Activated CD8-positive, alpha-beta memory T cell treated with anti-CD3 and anti-CD28 coated beads, Interleukin-2, amount 50 U/mL, for 1 hour (primary cell): ENCODE data around the gene CCL14.

ENCODE experiments used
- DNase-seq: peaks from one replicate; pipeline ENCODE4 v3.0.0-alpha.2; 2020; ENCODE audit errors: extremely low read depth

Gene CCL14

DNA sequence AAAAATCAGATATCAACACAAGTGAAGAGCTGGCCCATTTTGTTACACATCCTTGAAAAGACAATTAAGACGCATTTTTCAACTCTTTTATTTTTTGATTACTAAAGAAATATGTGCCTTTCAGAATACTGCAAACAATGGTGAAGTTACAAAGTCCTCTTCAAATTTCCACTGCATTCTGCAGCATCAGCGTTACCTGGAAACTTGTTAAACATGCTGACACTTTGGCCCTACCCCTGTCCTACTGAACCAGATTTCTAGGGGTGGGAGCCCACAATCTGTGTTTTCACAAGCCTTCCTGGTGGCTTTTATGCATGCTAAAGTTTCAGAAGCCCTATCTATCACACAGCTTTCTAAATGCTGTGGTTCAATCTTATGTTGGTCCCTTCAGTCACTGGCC is 4.5 kb upstream of the CCL14 start:
- no peak for DNase-seq

DNA sequence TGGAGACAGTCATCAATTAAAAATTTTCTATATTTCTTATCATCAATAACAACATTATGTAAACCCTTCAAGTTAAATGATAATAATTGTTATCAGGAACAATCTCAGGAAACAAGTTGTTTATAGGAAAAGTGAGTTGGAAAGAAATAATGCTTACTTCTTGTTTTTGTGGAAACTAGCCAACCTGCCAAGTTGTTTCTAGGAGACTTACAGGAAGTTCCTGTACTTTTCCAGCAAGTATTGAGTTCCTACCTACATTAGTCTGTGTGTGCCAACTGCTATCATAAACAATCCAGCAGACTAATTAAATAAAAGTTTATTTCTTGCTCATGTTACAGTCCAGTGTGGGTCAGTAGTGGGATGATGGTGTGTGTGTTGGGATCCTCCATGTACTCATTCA is 1.6 kb upstream of the CCL14 start:
- DNase-seq, result no peak

DNA sequence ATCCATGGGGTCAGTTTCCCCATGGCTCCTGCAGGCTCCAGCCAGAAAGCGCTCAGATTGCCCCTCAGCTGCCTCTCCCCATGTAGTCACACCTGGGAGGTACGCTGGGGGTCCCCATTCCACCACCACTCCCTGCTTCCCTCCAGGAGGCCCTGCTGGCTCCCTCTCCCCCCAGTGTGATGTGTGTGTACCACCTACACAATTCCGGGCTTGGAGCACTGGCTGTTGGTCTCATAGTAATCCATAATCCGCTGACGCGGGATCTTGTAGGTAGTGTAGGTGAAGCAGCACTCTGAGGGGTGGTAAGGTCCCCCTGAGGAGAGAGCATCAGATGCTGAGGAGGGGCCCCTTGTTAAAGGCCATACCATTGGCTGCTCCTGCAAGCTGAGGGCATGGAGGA is 2.4 kb downstream of the CCL14 start:
- no peak for DNase-seq

DNA sequence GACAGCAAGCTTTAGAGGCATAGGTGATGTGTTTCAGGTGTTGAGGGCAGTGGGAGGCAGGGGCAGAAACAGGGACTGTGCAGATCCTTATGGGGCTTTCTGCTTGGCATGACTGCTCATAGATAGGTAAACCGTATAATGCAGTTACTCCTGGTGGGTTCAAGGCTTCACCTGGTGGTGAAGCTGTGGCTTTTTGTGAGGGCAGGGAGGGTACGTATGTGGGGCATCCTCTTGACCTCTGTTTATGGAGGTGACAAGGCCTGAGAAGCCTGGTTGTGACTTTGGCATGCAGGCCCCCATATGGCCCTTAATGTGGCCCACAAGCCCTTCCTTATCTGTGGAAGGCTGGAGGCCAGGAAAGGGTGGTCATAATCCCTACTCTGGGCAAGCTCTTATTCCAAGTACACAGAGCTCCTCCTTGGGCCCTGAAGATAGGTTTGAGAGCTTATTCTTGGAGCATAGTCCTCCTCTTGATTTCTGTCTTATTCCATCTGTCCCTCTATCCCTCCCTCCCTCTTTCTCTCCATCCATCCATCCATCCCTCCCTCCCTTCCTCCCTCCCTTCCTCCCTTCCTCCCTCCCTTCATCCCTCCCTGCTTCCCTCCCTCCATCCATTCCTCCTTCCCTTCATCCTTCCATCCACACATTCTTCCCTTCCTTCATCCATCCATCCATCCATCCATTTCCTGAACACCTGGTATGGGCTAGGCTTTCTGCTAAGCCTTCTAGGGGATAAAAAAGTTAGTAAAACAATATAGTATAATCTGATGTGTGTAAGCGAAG is 3.9 kb downstream of the CCL14 start:
- DNase-seq, result no peak

DNA sequence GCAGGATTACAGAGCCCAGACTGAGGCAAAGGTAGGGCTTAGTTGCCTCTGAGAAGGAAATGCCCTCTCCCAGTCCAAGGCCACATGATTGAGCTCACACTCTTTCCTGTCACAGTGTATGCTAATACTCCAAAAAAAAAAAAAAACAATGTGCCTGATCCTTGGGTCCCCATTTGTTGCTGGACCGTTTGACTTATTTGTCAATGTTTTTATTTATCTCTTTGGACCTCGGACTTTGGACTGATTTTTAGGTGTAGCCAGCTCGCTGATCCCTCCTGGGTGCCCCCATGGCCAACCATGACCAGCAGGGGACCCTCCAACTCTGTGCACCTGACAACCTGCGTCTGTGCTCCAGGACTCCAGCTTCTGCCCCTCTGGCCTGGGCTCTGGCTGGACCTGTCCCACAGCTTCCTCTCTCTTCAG is 4.6 kb downstream of the CCL14 start:
- no peak for DNase-seq

DNA sequence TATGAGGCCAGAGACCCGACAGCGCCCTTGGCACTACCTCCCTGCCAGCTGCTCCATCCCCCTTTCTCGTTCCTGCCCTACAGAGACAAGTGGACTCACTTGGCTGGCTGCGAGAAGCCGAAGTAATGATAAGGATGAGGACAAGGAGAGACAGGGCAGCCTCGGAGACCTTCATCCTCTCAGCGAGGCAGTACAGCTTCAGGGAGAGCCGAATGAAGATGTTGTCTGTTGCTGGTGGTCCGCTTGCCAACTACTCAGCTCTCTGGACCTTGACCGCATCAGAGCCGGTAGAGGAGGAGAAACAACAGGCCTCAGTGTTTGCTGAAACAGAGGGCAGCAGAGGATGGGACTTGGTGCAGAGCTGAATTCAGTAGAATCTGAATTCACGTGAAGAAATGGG is 5.3 kb downstream of the CCL14 start, which contains the start of gene CCL16:
TSS of gene CCL16 (minus strand) at position 252 of the 400 bp plus-strand sequence. CDS start at position 175, 77 bp downstream.
- DNase-seq, result no peak

DNA sequence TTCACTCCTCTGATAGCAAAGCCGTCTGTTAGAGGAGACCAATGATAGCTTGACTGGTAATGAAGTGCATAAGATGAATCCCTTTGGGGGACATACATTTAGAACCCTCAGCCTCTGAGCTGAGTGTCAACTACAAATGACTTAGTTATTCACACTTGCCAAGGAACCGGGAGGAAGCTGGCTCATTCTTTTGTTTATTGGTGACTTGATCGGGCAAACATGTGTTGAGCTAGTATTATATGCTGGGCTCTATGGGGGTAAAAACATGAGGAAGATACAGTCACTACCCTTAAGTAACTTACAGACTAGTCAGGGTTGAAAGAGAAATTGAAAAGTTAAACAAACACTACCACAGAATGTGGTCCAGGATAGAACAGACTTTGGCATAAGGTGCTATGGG is 8.2 kb downstream of the CCL14 start:
- no peak for DNase-seq

DNA sequence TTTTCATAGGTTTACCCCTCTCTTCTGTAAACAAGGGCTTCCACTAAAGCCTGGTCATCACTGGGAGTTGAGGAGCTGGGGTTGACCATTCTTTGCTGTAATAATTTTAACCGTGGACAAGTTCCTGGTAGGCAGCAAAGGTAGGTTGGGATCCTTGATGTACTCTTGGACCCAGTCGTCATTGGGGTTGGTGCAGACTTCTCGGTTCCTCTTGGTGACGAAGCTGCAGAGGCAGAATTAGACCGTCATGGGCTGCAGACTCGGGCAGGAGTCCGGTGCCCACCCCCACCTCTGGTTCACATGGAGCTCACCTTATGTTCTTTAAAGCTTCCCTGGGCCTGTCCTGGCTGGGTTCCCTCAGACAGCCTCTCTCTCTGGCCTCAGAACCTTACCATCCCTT is 9.0 kb downstream of the CCL14 start:
- no peak for DNase-seq

DNA sequence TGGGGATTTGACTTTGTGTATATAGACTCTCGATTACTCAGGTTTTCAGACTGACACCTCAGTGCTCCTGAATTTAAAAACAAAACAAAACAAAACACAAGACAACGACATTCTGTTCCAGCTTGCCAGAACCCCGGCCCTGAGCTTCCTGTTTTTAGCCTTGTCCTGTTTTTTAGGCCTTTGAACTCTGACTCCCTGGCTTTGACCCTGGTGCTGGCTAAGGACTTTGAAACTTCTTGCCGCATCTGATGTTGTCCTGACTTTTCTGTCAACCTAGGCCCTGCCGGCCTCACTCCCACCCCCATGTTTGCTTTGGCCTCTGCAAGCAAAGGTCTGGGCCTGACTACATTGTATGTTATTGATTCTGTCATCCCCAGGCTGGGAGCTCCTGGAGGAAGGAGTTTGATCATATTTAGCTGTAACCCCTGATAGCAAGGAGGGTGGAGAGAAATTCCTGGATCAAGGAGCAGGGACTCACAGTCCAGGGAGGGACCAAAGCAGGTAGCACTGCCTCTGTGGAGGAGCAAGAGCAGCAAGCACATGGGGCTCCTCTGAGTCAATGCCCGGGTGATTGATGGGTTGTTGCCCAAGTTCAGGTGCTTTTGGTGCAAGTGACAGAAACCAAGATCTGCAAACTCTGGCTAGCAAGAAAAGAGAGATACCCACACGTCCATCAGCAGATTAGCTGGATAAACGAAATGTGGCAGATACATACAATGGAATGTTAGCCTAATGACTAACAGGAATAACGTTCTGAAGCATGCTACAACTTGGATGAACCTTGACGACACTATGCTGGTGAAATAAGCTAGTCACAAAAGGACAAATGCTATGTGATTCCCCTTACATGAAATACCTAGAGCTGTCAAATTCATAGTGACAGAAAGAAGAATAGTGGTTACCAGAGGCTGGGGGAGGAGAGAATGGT is 12.9 kb downstream of the CCL14 start:
- DNase-seq, result no peak

DNA sequence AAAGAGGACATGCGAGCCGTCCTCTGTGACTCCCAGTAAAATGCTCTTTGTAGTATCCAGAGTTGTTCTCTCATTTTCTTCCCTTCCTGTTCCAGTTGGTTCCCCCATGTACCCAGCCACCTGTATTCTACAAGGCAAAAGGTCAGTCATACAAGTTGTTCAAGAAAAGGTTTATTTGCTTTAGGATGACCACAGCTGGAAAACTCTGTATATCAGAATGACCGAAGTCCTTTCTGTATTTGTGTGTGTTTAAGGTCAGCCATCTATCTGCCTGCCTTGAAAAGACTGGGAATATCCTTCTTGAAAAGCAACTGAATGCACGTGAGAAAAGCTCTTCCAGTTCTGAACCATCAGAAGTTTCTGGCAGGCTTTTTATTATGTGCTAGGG is 13.6 kb downstream of the CCL14 start:
- no peak for DNase-seq

DNA sequence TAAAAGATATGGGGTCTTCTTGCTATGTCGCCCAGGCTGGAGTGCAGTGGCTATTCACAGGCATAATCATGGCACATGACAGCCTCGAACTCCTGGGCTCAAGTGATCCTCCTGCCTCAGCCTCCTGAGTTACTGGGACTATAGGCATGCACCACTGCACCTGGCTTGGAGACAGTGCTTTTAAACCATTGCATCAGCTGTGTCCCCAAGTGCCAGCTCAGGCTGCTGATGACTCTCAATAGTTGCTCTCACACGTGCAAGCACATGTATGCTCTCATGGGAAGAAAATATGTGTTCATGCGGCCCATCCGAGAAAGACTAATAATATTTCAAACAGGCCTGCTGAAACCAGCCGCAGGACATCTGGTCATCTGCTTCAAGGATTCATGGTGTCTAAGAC is 14.0 kb downstream of the CCL14 start:
- DNase-seq, result no peak

DNA sequence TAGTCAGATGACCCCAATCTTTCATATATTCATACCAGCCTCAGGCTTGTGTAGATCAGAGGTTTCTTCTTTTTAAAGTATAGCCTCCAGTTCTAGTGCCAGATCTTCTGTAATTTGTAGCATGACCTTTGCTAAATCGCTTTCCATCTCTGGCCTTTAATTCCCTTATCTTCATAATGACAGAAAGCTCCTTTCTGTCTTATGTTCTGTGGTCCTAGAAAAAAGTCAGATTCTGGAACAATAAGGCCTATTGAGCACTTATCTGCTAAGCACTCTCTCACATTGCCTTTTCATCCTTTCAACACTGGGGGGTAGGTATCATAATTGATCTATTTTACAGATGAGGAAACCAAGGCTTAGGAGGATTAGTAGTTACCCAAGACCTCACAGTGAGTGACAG is 14.5 kb downstream of the CCL14 start:
- no peak for DNase-seq

DNA sequence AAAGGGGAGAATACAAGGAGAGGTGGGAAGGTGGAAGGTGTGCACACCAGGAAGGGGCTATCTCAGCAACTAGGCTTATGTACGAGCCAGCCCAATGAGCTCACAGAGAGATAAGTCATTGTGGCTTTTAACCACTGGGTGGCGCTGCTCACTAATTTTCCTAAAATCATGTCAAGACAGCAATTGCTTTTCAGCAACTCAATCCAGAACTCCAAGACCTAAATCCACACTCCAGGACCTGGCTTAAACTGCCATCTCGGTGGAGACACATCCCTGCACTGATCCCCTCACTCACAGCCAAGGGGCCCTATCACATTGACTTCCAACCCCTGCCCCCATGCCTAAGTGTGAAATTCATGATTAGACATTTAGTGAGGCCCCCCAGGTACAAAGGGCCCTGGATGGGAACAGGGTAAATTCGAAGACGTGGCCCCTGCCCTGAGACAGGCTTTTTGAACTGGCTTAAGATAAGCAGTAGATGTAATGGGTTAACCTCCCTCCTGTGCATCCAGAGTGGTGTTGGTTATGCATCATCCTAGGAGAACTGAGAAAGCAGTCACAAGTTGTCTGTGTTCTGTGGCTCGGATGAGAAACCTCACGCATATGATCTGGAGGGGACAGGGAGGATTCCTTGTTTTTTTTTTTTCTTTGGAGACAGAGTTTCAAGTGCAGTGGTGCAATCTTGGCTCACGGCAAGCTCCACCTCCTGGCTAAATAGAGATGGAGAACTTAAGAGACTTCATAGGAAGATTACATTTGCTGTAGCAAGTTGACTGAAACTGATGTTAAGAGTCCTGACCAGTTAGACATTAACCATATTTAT is 16.8 kb downstream of the CCL14 start:
- DNase-seq, result peak; percentile 25

DNA sequence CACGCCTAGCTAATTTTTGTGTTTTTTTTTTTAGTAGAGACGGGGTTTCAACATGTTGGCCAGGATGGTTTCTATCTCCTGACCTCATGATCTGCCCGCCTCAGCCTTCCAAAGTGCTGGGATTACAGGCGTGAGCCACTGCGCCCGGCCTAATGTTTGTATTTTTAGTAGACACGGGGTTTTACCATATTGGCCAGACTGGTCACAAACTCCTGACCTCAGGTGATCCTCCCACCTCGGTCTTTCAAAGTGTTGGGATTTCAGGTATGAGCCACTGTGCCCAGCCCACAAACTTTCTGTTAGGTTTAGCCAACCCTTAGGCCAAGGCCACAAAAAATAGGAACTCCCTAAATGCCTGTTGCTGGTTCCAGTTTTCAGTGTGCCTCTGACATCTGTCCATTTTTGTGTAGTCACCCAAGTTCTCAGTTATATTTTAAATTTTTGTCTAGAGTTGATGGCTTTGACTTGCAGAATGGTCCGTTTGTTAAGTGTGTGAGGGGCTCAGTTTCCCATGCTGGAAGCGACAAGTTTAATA is 17.9 kb downstream of the CCL14 start:
- no peak for DNase-seq

DNA sequence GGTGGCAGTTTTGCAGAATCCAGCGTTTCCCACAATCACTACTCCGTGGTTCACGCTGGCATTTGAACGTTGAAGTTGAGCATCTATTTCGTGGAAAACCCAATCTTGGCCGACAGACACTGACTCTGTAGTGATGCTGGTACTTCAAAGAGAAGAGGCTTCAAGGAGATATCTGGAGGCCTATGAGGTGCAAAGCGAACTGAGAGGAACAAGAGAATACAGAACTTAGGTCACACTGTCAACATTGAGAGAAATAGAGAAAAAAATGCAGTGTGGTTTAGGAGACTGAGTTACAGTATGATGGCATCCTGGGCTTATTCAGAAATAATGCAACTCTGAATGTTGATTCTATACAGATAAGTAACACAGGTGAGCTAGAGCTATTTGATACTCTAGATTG is 21.3 kb downstream of the CCL14 start:
- no peak for DNase-seq

DNA sequence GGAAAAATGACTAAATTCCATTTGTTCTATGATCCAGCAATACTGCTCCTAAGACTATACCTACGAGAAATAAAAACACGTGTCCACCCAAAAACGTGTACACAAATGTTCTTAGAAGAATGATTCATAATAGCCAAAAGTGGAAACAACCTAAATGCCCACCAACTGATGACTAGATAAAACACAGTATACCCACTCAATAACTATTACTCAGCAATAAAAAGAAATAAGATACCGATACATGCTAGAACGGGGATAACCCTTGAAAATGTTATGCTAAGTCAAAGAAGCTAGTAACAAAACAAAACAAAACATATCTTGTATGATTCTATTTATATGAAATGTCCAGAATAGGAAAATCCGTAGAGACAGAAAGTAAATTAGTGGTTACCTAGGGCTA is 22.9 kb downstream of the CCL14 start:
- DNase-seq, result no peak

DNA sequence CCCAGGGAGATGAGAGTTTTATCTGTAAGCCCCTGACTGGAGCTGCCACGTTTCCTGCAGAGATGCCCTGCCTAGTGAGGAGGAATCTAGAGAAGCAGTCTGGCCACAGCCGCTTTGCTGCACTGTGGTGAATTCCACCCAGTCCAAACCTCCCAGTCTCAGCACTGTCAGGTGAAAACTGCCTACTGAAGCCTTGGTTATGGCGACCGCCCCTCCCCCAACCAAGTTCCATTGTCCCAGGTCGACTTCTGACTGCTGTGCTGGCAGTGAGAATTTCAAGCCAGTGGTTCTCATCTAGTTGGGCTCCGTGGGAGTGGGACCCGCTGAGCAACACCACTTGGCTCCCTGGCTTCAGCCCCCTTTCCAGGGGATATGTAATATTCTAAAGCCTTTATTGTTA is 32.8 kb downstream of the CCL14 start:
- DNase-seq, result no peak

DNA sequence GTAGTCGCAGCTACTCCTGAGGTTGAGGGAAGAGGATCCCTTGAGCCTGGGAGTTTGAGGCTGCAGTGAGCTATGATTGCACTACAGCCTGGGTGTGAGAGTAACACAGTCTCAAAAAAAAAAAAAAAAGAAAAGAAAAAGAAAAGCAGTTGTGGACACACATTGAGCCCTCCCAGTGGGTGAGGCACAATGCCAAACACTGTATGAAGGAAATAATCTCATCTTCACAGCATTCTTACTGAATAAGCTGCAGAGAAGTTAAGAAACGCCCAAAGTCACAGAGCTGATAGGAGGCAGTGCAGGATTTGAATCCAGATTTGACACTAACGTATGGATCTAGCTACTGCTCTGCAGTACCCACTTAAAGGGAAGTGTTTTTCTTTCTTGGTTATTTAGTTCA is 37.1 kb downstream of the CCL14 start:
- no peak for DNase-seq

DNA sequence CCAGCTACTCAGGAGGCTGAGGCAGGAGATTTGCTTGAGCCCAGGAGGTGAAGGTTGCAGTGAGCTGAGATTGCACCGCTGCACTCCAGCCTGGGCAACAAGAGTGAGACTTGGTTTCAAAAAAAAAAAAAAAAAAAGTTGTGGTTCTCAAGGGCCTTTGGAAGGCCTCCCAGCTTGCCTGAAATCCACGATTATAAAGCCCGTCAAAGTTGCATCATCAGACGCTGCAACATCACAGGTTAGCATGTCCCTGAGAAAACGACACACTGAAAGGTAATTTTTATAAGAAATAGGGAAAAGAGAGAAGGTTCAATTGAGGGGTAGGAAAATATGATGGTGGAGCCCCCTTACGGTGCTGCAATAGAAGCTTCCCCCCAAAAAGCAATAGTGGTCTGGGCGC is 38.4 kb downstream of the CCL14 start:
- no peak for DNase-seq

DNA sequence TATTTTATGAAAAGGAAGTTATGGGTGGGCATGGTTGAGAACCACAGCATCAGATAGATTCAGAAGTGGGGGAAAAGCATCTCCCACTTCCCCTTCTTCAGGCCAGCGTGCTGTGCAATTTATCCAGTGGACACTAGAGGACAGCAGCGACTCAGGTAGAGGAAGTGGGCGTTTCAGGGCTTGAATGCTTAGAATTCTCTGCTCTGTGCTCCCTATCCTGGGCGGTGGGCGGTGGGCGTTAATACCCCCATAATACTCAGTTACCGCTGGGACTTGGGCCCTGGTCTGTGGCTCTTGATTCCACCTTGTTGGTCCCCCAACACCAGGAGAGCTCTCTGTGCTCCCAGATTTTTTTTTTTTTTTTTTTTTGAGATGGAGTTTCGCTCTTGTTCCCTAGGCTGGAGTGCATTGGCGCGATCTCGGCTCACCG is 39.4 kb downstream of the CCL14 start:
- DNase-seq, result no peak

DNA sequence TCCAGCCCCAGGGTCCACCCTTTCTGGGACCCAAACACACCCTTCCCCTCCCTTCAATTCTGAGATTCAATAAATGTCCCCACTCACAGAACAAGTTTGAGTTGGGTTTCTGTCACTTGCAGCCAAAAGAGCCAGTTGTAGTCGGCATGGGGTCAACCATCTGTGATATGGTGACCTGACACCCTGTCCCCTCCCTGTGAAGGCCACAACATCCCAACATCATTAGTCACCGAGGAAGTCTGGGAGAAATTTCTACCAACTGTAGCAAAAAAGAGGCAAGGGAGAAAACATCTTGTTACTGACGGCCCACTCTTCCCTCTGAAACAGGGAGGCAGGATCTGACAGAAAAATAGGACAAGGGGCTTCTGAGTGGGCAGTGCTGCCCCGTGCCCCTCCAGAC is 42.4 kb downstream of the CCL14 start:
- DNase-seq, result no peak

DNA sequence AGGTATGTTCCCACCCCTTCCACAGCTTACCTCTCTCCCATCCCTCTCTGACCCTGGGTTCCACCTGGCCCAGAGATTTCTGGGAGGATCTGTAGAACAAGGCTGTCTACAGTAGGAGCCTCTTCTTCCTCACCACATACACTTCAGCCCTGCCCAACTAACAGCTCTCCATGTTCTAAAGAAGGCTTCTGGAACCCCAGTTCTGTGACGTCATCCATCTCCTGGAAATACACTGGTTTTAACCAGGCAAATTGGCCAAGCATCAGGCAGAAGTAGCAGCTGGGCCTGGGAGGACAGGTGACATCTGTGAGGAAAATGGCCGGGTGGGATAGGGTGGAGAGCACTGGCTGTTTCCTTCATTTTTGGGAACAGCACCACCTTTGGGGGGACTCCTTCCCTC is 43.0 kb downstream of the CCL14 start, which contains the start of gene LYZL6:
TSS of gene LYZL6 (minus strand) at position 177 of the 400 bp plus-strand sequence. CDS start 4,357 bp downstream, outside the sequence.
- no peak for DNase-seq
